Activated CD4-positive, alpha-beta T cell treated with anti-CD3 and anti-CD28 coated beads, Interleukin-2, amount 50 U/mL, for 24 hours (primary cell): ENCODE results near the gene CD80.
A peak's percentile ranks its signal among the peaks of the same experiment; 100 is the strongest.
"Not testable (repeated sequence)": the region's sequence is repeated elsewhere in the genome, so short reads cannot be mapped to it uniquely, and the experiment has no call there.

Source experiments
- DNase-seq, 2 donors: peaks; one replicate each; pipeline ENCODE4 v3.0.0-alpha.2; 2020; ENCODE audit warnings: low read depth in 1 of 2, low spot score in 1 of 2

The CD80 gene

GRCh38 chr3:119582178-119582577 lies 22.8 kb upstream of the CD80 start:
- peak in 1 of 2 donors; percentile 36 for DNase-seq

DNA sequence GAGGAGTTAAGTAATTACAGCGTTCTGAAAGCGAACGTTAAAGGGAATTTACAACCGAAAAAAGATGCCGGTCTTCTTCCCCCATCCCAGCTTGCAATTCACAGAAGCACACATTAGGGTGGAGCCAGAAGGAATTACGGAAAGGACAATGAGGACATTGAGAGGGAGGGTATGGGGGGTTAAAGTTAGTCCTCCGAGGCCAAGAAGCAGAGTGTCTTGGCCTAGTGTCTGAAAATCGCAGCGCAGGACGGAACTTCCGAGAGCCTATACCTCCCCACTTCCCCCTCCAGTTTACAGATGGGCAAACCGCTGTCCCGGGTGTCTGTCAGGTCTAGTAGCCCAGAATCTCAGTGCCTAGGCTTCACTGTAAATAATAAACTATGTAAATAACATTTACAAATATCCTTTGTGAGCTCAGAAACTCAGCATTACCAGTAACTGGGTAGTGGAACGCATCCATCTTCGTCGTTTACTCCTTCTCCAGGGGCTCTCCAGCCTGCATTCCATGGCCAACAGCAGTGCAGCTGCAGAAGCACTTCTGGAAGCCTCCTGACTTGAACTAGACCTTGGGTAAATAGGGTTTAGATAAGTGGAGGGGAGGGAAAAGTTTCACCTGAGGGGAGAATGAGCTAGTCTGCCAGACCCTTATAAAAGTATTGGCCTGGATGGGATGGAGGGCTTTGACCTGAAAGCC lies 20.8 kb upstream of the CD80 start:
- no peak for DNase-seq

DNA sequence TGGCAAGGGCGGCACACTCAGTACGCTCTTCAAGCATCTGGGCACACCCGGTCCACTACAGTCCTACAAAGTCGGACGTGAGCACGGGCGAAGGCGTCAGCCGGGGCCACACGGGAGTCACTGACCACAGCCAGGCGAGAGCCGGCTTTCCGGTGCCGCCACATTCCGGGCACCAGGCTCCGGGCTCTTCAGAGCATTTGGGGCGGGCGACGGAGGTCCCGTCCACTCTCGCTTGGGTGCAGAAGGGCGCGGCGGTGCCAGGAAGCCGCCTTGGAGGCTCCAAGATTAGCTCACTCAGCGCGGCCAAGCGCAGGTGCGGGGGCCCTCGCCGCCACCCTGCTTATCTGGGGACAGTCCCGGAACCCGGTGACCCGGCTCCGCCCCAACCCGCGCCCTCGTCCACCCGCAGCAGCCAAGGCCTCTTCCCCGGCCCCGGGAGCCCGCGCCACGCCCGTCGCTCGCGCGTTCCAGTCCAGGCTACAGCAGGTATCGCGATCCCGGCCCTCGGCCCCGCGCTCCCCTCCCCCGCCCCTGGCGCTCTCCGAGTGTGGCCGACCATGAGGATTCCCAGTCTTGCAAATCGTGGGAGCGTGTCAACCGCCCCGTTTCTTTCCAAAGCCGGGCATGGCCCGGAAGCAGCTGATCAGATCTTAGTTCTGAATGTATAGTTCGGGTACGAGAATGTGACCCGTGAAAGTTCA lies 20.1 kb upstream of the CD80 start, which contains the start of gene ADPRH:
ADPRH (plus strand) TSS at position 127 of the 701 bp plus-strand sequence. CDS start 2,678 bp downstream, outside the sequence.
- peak in 1 of 2 donors; percentile 26 for DNase-seq

GRCh38 chr3:119575507-119575906 lies 16.1 kb upstream of the CD80 start:
- DNase-seq: no peak

- DNase-seq: no peak
These were observed 12.3 kb upstream of the CD80 start for GRCh38 chr3:119571688-119572087.

GRCh38 chr3:119571230-119571629 lies 11.8 kb upstream of the CD80 start:
- no peak for DNase-seq

- DNase-seq: no peak
These were observed 10.8 kb upstream of the CD80 start for GRCh38 chr3:119570229-119570628.

GRCh38 chr3:119569156-119569555 lies 9.7 kb upstream of the CD80 start:
- no peak for DNase-seq

GRCh38 chr3:119563334-119563733 lies 3.9 kb upstream of the CD80 start:
- not testable (repeated sequence) for DNase-seq

DNA sequence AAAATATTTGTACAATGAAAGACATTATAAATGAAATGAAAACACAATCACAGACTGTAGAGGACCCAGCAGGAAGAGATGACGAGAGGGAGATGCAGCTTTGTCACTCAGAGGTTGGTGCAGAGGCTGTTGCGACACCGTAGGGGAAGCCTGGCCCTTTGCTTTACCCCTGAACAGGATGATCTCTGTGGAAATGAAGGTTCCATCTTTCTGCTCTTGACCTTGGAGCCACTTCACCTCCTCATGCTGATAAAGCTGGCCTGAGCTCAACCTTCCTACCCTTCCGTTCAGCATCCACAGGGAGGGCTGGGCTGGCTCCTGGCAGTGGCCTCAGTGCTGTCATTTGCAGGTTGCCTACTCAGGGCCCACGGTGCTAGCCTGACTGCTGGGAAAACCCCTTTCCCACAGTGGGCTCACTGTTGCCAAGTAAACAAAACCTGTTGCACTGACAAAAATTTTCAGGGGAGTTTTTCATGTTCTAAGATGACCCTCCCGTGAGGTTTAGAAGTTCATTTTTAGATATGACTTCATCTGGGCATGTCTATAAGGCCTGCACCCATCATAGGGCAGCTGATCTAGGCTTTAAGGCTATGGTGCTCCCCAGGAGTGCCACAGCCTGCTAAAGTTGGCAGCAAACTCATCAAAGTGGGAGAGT lies 3.0 kb upstream of the CD80 start:
- peak in 1 of 2 donors; percentile 13 for DNase-seq

- DNase-seq: no peak
These were observed 746 bp upstream of the CD80 start for GRCh38 chr3:119560160-119560559.

GRCh38 chr3:119558626-119559317 lies 642 bp downstream of the CD80 start:
- DNase-seq: no peak

DNA sequence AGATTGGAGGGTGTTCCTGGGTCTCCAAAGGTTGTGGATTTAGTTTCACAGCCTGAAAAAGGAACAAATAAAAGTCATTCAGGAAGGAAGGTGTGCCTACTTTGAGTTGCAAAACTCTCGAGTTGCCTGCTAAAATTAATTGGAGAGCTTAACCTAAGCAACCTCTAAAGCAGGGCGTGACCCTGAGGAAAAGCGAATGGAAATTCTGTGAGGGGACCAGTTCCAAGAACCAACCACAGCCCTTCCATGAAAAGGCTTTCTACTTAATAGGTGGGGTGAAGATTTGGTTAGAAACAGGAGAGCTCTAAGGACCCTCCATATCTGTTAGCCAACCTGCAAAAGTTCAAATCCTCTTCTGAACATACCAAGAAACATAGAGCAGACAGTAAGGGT lies 1.5 kb downstream of the CD80 start:
- no peak for DNase-seq

GRCh38 chr3:119557192-119557876 lies 2.1 kb downstream of the CD80 start:
- no peak for DNase-seq

- DNase-seq: no peak
These were observed 3.5 kb downstream of the CD80 start for GRCh38 chr3:119555929-119556328.

- DNase-seq: no peak
These were observed 4.1 kb downstream of the CD80 start for GRCh38 chr3:119555309-119555735.

- no peak for DNase-seq
These were observed 5.5 kb downstream of the CD80 start for GRCh38 chr3:119553823-119554415.

DNA sequence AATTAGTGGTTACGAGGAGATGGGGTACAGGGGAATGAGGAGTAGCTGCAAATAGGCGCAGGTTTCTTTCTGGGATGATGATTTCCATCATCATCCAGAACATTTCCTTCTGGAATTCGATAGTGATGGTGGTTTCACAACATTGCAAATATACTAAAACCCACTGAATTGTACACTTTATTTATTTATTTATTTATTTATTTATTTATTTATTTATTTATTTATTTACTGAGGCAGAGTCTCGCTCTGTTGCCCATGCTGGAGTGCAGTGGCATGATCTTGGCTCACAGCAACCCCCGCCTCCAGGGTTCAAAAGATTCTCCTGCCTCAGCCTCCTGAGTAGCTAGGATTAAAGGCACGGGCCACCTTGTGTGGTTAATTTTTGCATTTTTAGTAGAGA lies 6.5 kb downstream of the CD80 start:
- not testable (repeated sequence) for DNase-seq

- no peak for DNase-seq
These were observed 7.8 kb downstream of the CD80 start for GRCh38 chr3:119551598-119551997.

DNA sequence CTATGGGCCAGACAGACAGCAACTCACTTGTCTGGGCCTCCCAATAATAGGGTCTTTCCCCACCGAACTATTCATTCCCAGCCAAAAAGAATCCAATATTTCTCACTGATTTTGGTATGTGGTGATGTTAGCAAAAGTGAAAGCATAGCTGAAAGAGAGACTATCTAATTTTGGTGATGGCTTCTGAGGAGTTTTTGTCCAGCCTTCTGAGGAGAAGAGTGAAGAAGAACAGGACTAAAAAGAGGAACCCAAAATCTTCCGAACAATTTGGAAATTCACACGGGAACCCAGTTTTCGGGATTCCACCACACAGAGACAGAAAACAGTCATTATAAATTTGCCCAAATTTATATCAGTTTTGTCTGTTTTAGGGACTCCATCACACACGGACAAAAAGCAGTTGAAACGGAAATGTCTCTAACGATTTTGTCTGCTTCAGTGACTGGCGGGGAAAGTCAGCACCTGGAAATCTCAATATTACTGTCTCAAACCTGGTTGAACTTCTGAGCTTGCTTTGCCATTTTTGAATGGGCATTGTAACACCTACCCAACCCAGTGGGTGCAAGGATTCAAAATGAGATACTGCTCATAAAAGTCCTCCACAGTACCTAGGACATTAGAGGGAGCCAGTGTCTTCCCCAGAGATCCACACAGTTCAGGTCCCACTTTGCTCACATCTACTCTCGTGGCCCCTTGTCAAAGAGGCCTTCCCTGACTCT lies 9.1 kb downstream of the CD80 start:
- DNase-seq: no peak
